Activated naive CD8-positive, alpha-beta T cell treated with anti-CD3 and anti-CD28 coated beads, Interleukin-2, amount 10 ng/mL, durations not matched to agents 7 days and 5 days (primary cell): ENCODE data around the gene PCBP3. TPM values are rescaled to one million over a fixed set of nuclear protein-coding genes. Genes with fewer than 3 reads are reported as not detected.

ENCODE experiments used
- ATAC-seq: fragments of 150-1000 bp; cut with Tn5 transposase; one replicate; pipeline ENCODE4 v1.10.0; 2021; ENCODE audit warnings: low read depth, moderate library complexity
- POLR2A ChIA-PET: fragments of 350-600 bp; sonication (Branson Sonifier 250); formaldehyde crosslinking; loops from one replicate; lab custom pipeline; 2021; ENCODE audit warnings: antibody characterized with exemption; lab: Charles Lee
- DNase-seq: peaks from one replicate; pipeline ENCODE4 v3.0.0; 2021
- H3K27ac Mint-ChIP-seq: one replicate; pipeline ENCODE4 v1.8.0; 2022; ENCODE audit warnings: mild to moderate bottlenecking, mixed read lengths
- H3K27me3 Mint-ChIP-seq: one replicate; pipeline ENCODE4 v1.8.0; 2022; ENCODE audit warnings: mild to moderate bottlenecking, moderate library complexity, mixed read lengths
- H3K36me3 Mint-ChIP-seq: one replicate; pipeline ENCODE4 v1.8.0; 2021; ENCODE audit warnings: mild to moderate bottlenecking, mixed read lengths
- H3K4me1 Mint-ChIP-seq: one replicate; pipeline ENCODE4 v1.8.0; 2021; ENCODE audit warnings: mixed read lengths
- H3K4me3 Mint-ChIP-seq: one replicate; pipeline ENCODE4 v1.8.0; 2022; ENCODE audit warnings: mild to moderate bottlenecking, moderate library complexity, mixed read lengths
- H3K9me3 Mint-ChIP-seq: one replicate; pipeline ENCODE4 v1.8.0; 2021; ENCODE audit warnings: mixed read lengths
- total RNA-seq, 2 experiments: library from RNA; stranded (reverse); gene quantifications; one replicate each; pipeline ENCODE4 v1.2.3, GENCODE V29; 2021

Gene PCBP3
- total RNA-seq, 2 experiments from 2014 or later, result 1.2 TPM; not detected in 1

DNA sequence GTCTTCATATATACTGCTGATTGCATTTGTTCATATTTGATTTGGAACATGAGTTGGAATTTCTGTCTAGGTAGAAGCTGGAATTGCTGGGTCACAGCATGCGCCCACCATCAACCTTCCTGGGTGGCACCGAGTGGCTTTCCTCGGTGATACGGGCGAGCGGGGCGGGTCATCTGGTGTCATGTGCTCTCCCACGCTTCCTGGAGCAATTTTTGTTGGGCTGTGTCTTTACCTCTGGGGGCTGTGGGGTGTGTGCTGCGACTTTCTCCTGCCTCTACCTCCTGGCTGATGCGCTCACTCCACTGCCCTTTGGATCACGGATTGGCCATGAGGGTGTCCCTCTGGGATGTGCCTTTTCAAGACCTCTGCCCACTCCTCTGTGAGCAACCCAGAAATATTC, 229.4 kb downstream of the PCBP3 start:
- H3K4me3 Mint-ChIP-seq, result no peak overlapping the region
- no peaks in the 10 kb centered on the region for H3K9me3 Mint-ChIP-seq
- no peaks in the 10 kb centered on the region for H3K4me1 Mint-ChIP-seq
- no peak for DNase-seq
- no peak for ATAC-seq
- H3K36me3 Mint-ChIP-seq, result no peaks in the 10 kb centered on the region
- POLR2A ChIA-PET, result no interaction called here
- peaks cover 6% of the 10 kb centered on the region for H3K27me3 Mint-ChIP-seq
- no peak overlapping the region for H3K27ac Mint-ChIP-seq

- ATAC-seq, result no peak
- POLR2A ChIA-PET, result no interaction called here
- no peak overlapping the region for H3K27ac Mint-ChIP-seq
Measured at GRCh38 chr21:45873418-45873817, 229.9 kb downstream of the PCBP3 start.

GRCh38 chr21:45873866-45874265, 230.3 kb downstream of the PCBP3 start:
- no peak for ATAC-seq
- no peaks in the 10 kb centered on the region for H3K36me3 Mint-ChIP-seq
- POLR2A ChIA-PET, result no interaction called here

More at GRCh38 chr21:45873418-45873817, 229.9 kb downstream of the PCBP3 start:
- Mint-ChIP-seq H3K9me3 (no peaks in the 10 kb centered on the region), H3K4me1 (no peaks in the 10 kb centered on the region), H3K27me3 (peaks cover 6% of the 10 kb centered on the region), H3K36me3 (no peaks in the 10 kb centered on the region), H3K4me3 (no peak overlapping the region)
- peak; percentile 2 for DNase-seq

GRCh38 chr21:45874716-45875415, 231.3 kb downstream of the PCBP3 start:
- POLR2A ChIA-PET, result no interaction called here
- peaks cover 13% of the 10 kb centered on the region for H3K27me3 Mint-ChIP-seq
- no peaks in the 10 kb centered on the region for H3K4me1 Mint-ChIP-seq
- ATAC-seq (no peak), DNase-seq (no peak)
- H3K4me3 Mint-ChIP-seq, result no peak overlapping the region
- H3K36me3 Mint-ChIP-seq, result no peaks in the 10 kb centered on the region
- H3K9me3 Mint-ChIP-seq, result no peaks in the 10 kb centered on the region
- no peak overlapping the region for H3K27ac Mint-ChIP-seq

More at GRCh38 chr21:45873866-45874265, 230.3 kb downstream of the PCBP3 start:
- Mint-ChIP-seq H3K4me1 (no peaks in the 10 kb centered on the region), H3K4me3 (no peak overlapping the region), H3K9me3 (no peaks in the 10 kb centered on the region), H3K27me3 (peaks cover 10% of the 10 kb centered on the region), H3K27ac (no peak overlapping the region)
- peak; percentile 14 for DNase-seq

GRCh38 chr21:45875416-45875760, 231.9 kb downstream of the PCBP3 start:
- peaks cover 1% of the 10 kb centered on the region for H3K4me1 Mint-ChIP-seq
- H3K4me3 Mint-ChIP-seq, result no peak overlapping the region
- no peak overlapping the region for H3K27ac Mint-ChIP-seq
- no peak for ATAC-seq
- POLR2A ChIA-PET, result no interaction called here
- peaks cover 13% of the 10 kb centered on the region for H3K27me3 Mint-ChIP-seq
- no peaks in the 10 kb centered on the region for H3K36me3 Mint-ChIP-seq
- no peak for DNase-seq
- no peaks in the 10 kb centered on the region for H3K9me3 Mint-ChIP-seq

GRCh38 chr21:45875881-45876280, 232.4 kb downstream of the PCBP3 start:
- DNase-seq (no peak), ATAC-seq (no peak)
- Mint-ChIP-seq H3K4me3 (no peak overlapping the region), H3K9me3 (no peaks in the 10 kb centered on the region), H3K36me3 (no peaks in the 10 kb centered on the region), H3K27ac (no peak overlapping the region), H3K27me3 (peaks cover 13% of the 10 kb centered on the region), H3K4me1 (peaks cover 3% of the 10 kb centered on the region)
- POLR2A ChIA-PET, result no interaction called here

DNA sequence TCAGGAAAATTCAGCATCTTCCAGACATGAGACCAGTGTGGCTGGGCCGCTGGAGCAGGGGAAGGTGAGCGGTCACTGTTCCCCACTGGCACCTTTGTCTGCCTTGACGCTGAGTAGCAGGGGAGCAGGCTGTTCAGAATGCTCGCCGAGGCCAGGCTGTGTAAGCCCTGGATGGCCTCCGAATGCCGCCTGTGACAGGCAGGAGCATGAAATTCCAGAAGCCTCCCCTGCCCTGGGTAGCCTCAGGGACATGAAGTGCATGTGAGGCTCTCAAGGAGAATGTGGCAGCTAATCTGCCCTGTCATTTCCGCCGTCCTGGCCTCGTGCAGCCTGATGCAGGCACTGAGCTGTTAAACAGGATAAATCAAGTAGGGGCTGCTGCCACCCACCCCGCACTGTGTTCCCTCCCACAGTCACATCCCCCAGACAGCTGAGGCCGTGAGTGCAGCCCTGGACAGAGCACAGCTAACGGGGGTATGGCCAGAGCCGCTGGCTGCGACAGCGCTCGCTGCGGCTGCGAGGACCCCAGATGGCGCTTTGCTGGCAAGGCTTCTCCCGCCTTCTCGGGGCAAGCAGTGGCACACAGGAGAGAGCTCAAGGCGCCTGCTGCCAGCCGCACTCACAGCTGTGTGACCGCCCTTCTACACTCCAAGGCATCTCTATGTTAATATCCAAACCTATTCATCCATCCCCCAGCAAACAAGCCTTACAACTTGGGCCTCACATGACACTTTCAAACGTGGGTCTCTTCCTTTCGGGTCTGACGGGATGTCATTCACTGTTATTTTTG, 233.1 kb downstream of the PCBP3 start:
- POLR2A ChIA-PET, result no interaction called here
- Mint-ChIP-seq H3K27me3 (peaks cover 13% of the 10 kb centered on the region), H3K9me3 (no peaks in the 10 kb centered on the region), H3K27ac (no peak overlapping the region), H3K4me1 (peaks cover 3% of the 10 kb centered on the region), H3K36me3 (no peaks in the 10 kb centered on the region), H3K4me3 (no peak overlapping the region)
- ATAC-seq (no peak), DNase-seq (no peak)

DNA sequence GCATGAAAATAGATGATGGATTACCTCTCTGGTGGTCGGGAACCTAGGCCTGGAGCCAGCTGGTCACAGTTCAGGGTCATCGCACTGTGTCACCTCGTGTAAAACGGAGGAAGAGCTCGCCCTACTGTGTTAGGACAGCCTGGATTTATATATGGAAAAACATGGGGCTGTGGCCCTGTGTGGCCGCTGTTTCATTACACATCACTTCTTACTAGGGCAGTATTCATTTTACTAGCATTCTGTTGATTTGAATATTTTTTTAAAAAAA, 233.6 kb downstream of the PCBP3 start:
- no peak for DNase-seq
- Mint-ChIP-seq H3K4me1 (peaks cover 3% of the 10 kb centered on the region), H3K9me3 (no peaks in the 10 kb centered on the region), H3K4me3 (no peak overlapping the region), H3K27ac (no peak overlapping the region), H3K27me3 (peaks cover 13% of the 10 kb centered on the region), H3K36me3 (no peaks in the 10 kb centered on the region)
- ATAC-seq, result no peak
- POLR2A ChIA-PET, result no interaction called here

DNA sequence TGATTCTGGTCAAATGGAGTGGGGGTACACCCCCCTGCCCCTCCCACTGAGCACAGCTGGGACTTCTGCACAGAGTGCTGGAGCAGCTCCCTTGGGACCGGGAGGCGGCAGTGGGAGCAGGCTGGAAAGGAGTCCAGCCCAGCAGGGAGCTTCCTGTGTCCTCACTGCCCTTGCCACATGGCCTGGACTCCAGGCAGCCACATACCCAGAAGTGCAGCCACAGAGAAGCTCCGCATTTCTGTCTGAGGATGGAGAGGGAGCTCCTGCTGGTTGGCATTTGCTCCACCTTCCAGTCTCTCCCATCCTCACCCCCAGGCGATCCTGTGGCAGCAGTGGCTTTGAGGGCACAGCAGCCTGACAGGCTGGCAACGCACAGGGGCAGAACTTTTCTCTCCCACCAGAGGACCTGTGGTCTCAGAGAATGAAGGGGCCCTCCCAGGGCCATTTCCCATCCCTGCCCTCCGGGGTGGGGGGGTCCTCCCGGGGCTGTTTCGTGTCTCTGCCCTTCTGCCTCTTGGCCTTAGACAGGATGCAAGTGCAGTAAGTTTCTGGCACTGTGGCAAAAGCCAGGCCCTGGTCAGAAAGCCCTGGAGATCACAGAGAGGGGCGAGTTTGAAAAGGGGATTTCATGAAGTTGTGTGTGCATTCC, 234.4 kb downstream of the PCBP3 start:
- Mint-ChIP-seq H3K27ac (no peak overlapping the region), H3K4me3 (no peak overlapping the region), H3K4me1 (peaks cover 4% of the 10 kb centered on the region), H3K27me3 (peaks cover 17% of the 10 kb centered on the region), H3K9me3 (no peaks in the 10 kb centered on the region), H3K36me3 (no peaks in the 10 kb centered on the region)
- POLR2A ChIA-PET, result no interaction called here
- DNase-seq (no peak), ATAC-seq (no peak)

- H3K36me3 Mint-ChIP-seq, result peaks cover under 1% of the 10 kb centered on the region
- no peak overlapping the region for H3K4me3 Mint-ChIP-seq
- DNase-seq (peak; percentile 58), ATAC-seq (peak; percentile 76)
- H3K27me3 Mint-ChIP-seq, result peaks cover 20% of the 10 kb centered on the region
- peaks cover 8% of the 10 kb centered on the region for H3K4me1 Mint-ChIP-seq
- POLR2A ChIA-PET, result no interaction called here
- H3K9me3 Mint-ChIP-seq, result peaks cover 2% of the 10 kb centered on the region
- no peak overlapping the region for H3K27ac Mint-ChIP-seq
Measured at GRCh38 chr21:45880097-45881068, 236.9 kb downstream of the PCBP3 start.

- H3K27ac Mint-ChIP-seq, result no peak overlapping the region
- peaks cover 17% of the 10 kb centered on the region for H3K4me1 Mint-ChIP-seq
- no peak overlapping the region for H3K4me3 Mint-ChIP-seq
- peaks cover 14% of the 10 kb centered on the region for H3K27me3 Mint-ChIP-seq
- POLR2A ChIA-PET, result interaction anchor here (0.6 kb wide), 1 partner anchor 15 kb away, joined by 4 read pairs; no protein-coding TSS in a partner anchor
- peaks cover 6% of the 10 kb centered on the region for H3K36me3 Mint-ChIP-seq
- DNase-seq, result no peak
- ATAC-seq, result no peak
- peaks cover 7% of the 10 kb centered on the region for H3K9me3 Mint-ChIP-seq
Measured at GRCh38 chr21:45882645-45883044, 239.1 kb downstream of the PCBP3 start.

GRCh38 chr21:45883090-45883489, 239.6 kb downstream of the PCBP3 start:
- H3K9me3 Mint-ChIP-seq, result peaks cover 7% of the 10 kb centered on the region
- DNase-seq, result no peak
- ATAC-seq, result no peak
- no peak overlapping the region for H3K27ac Mint-ChIP-seq
- H3K4me1 Mint-ChIP-seq, result peaks cover 17% of the 10 kb centered on the region
- peaks cover 6% of the 10 kb centered on the region for H3K36me3 Mint-ChIP-seq
- H3K4me3 Mint-ChIP-seq, result no peak overlapping the region
- peaks cover 14% of the 10 kb centered on the region for H3K27me3 Mint-ChIP-seq
- POLR2A ChIA-PET, result interaction anchor here (0.6 kb wide), 1 partner anchor 15 kb away, joined by 4 read pairs; no protein-coding TSS in a partner anchor

DNA sequence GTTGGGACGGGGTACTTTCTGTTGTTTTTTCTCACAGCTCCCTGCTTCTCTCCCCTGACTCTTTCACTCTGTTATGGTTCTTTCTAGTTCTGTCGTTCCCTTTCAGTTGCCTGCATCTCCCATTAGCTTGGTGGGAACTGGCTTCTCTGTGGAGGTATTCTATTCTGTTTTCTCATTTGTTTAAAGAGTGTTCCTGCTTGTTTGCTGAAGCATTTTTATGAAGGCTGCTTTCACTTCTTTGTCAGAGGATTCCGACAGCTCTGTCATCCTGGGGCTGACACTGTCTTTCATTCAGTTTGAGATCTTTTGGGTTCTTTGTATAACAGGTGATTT, 242.0 kb downstream of the PCBP3 start:
- H3K4me3 Mint-ChIP-seq, result peak overlapping the region; percentile 18
- POLR2A ChIA-PET, result no interaction called here
- peaks cover 15% of the 10 kb centered on the region for H3K27me3 Mint-ChIP-seq
- ATAC-seq (no peak), DNase-seq (no peak)
- H3K36me3 Mint-ChIP-seq, result peaks cover 6% of the 10 kb centered on the region
- H3K4me1 Mint-ChIP-seq, result peaks cover 14% of the 10 kb centered on the region
- peak overlapping the region; percentile 86 for H3K27ac Mint-ChIP-seq
- peaks cover 7% of the 10 kb centered on the region for H3K9me3 Mint-ChIP-seq
